Measurements from ENCODE around the gene KCNH2.

DNA sequence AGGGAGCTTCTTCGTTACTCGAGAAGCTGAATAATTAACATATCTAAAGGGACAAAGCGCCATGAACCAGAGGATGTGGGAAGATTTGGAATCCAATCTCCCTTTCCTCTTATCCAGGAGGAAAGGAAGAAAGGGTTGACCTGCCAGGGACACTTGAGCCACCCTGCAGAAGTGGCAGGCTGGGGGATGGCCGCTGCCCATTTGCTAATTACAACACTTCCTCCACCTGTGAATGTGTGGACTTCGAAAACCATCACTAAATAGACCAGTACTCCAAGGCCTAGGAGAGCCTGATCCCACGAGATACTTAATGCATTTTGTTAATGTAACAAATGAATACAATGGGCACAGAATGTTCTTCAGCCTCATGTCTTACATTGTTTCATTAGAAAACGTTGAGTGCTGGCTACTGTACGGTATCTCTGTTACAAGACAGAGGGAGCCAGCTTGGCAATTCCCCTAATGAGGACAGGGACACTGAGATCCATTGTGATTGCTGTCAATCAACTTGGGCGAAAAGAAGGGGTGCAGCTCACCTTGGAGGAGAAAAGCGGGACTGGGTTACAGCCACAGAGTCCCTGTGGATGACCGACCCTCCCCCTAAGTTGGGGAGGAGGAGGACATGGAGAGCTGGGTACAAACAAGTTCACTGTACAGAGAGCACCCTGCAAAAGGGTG, 66.4 kb downstream of the KCNH2 start:
- no peak for TF ChIP-seq POLR2AphosphoS5 (IDR thresholded peaks at IDR 0.05)
- TF ChIP-seq, protein P1, sequence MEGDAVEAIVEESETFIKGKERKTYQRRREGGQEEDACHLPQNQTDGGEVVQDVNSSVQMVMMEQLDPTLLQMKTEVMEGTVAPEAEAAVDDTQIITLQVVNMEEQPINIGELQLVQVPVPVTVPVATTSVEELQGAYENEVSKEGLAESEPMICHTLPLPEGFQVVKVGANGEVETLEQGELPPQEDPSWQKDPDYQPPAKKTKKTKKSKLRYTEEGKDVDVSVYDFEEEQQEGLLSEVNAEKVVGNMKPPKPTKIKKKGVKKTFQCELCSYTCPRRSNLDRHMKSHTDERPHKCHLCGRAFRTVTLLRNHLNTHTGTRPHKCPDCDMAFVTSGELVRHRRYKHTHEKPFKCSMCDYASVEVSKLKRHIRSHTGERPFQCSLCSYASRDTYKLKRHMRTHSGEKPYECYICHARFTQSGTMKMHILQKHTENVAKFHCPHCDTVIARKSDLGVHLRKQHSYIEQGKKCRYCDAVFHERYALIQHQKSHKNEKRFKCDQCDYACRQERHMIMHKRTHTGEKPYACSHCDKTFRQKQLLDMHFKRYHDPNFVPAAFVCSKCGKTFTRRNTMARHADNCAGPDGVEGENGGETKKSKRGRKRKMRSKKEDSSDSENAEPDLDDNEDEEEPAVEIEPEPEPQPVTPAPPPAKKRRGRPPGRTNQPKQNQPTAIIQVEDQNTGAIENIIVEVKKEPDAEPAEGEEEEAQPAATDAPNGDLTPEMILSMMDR (IDR thresholded peaks at IDR 0.05): no peak
